Endothelial cell of umbilical vein (primary cell): ENCODE data around the gene SIX4. TPM values are rescaled to one million over a fixed set of nuclear protein-coding genes. Genes with fewer than 3 reads are reported as not detected.

Experiments used
- BruUV-seq: library from RNA; stranded (reverse); fragments of 400-500 nt; replicated peaks from 2 replicates; lab custom pipeline; 2021; lab: Mats Ljungman, UMichigan
- CTCF ChIA-PET: fragments of 300-600, 350-600 bp; sonication (Branson Sonifier 250); formaldehyde crosslinking; loops from one replicate; lab custom pipeline; 2021; ENCODE audit warnings: antibody characterized with exemption, inconsistent platforms; lab: Charles Lee
- POLR2A ChIA-PET: fragments of 300-600, 350-600 bp; sonication (Branson Sonifier 250); formaldehyde crosslinking; loops from one replicate; lab custom pipeline; 2021; ENCODE audit warnings: antibody characterized with exemption, inconsistent platforms; lab: Charles Lee
- DNase-seq: peaks from one replicate; pipeline ENCODE4 v3.0.0-alpha.2; 2011; ENCODE audit warnings: low read depth, low spot score
- FAIRE-seq: peaks from 2 replicates; lab custom pipeline; 2011; peaks lifted over from hg19 to GRCh38; lab: Jason Lieb, UNC
- H2AFZ ChIP-seq: 2 replicates; pipeline ENCODE4 v1.6.0; 2012; ENCODE audit warnings: low read depth, low read length, control low read depth, inconsistent platforms
- H3K27ac ChIP-seq: 2 replicates; pipeline ENCODE4 v1.5.1; 2011; ENCODE audit warnings: low read depth, mild to moderate bottlenecking, control low read depth, low read length, moderate library complexity; ENCODE audit not compliant: insufficient read depth
- H3K27me3 ChIP-seq, 2 experiments: 2 replicates each; pipeline versions ENCODE4 v1.6.0 to v1.6.1; 2011; ENCODE audit warnings: low read length in 2 of 2, mixed read lengths in 1 of 2; ENCODE audit not compliant: control insufficient read depth in 2 of 2, insufficient read depth in 2 of 2
- H3K36me3 ChIP-seq, 2 experiments: 2 replicates in 1 of 2; 3 replicates in 1 of 2; pipeline ENCODE4 v1.5.1; 2011; ENCODE audit warnings: low read length in 2 of 2, mild to moderate bottlenecking in 1 of 2, moderate library complexity in 1 of 2; ENCODE audit not compliant: control insufficient read depth in 2 of 2, insufficient read depth in 2 of 2; ENCODE audit errors: extremely low read depth in 1 of 2
- H3K4me1 ChIP-seq: 3 replicates; pipeline ENCODE4 v1.5.1; 2011; ENCODE audit warnings: mild to moderate bottlenecking, low read length; ENCODE audit not compliant: control insufficient read depth, insufficient read depth; ENCODE audit errors: extremely low read depth
- H3K4me2 ChIP-seq: 2 replicates; pipeline ENCODE4 v1.6.1; 2011; ENCODE audit warnings: low read length, control low read depth, mixed read lengths; ENCODE audit not compliant: insufficient read depth
- H3K4me3 ChIP-seq, 3 experiments: fragments of 200-600 bp in 1 of 3; sonication (generic), shearing (Covaris generic) in 1 of 3; replicated peaks in 1 of 3; 2 replicates each; pipeline ENCODE4 v1.5.1; 2011 to 2016; ENCODE audit warnings: control low read depth in 3 of 3, low read length in 3 of 3, mild to moderate bottlenecking in 2 of 3, inconsistent platforms in 1 of 3, low read depth in 1 of 3, moderate library complexity in 1 of 3; ENCODE audit not compliant: insufficient read depth in 1 of 3
- H3K79me2 ChIP-seq: 2 replicates; pipeline ENCODE4 v1.6.0; 2012; ENCODE audit warnings: low read length, inconsistent platforms; ENCODE audit not compliant: control insufficient read depth, insufficient read depth
- H3K9ac ChIP-seq: replicated peaks from 2 replicates; pipeline ENCODE3; 2011; ENCODE audit warnings: low read length, control low read depth; ENCODE audit not compliant: insufficient read depth; ENCODE audit errors: extremely low read depth
- H3K9me1 ChIP-seq: replicated peaks from 3 replicates; pipeline ENCODE4 v1.6.0; 2011; ENCODE audit warnings: mild to moderate bottlenecking, low read length; ENCODE audit not compliant: control insufficient read depth, insufficient read depth; ENCODE audit errors: extremely low read depth
- H3K9me3 ChIP-seq: replicated peaks from 2 replicates; pipeline ENCODE4 v1.5.1; 2012; ENCODE audit warnings: low read length, inconsistent platforms; ENCODE audit not compliant: control insufficient read depth, insufficient read depth
- H4K20me1 ChIP-seq: replicated peaks from 2 replicates; pipeline ENCODE3; 2011; ENCODE audit warnings: mild to moderate bottlenecking, low read length; ENCODE audit not compliant: control insufficient read depth, insufficient read depth; ENCODE audit errors: extremely low read depth
- EZH2 ChIP-seq: IDR thresholded peaks from 2 replicates; pipeline ENCODE4 v1.6.1; 2012; ENCODE audit warnings: borderline replicate concordance, low read depth, mild to moderate bottlenecking, moderate library complexity, low read length, inconsistent platforms; ENCODE audit not compliant: severe bottlenecking
- JUN ChIP-seq: IDR thresholded peaks from 2 replicates; pipeline ENCODE4 v1.6.1; 2011; ENCODE audit warnings: borderline replicate concordance, low read depth; ENCODE audit not compliant: insufficient read length, insufficient read depth
- dilution Hi-C: fragments of 300-500 bp; cut with MboI; formaldehyde crosslinking; loops from one replicate; pipeline ENCODE4 v1.15.0; 2019; ENCODE audit warnings: low sequenced_read_pairs; ENCODE audit not compliant: extremely low pct_ligation_motif_present
- intact Hi-C: fragments of 100-400 bp; cut with micrococcal nuclease; formaldehyde crosslinking; loops from one replicate; pipeline ENCODE4 v1.10.0; 2022
- polyA plus RNA-seq, 4 experiments: library from polyadenylated mRNA; depleted of rRNA in 3 of 4; stranded (reverse) in 3 of 4; unstranded in 1 of 4; fragments of >200 nt; gene quantifications; 2 replicates each; pipeline versions ENCODE4 v1.2.1 to v1.2.3, GENCODE V29; 2011 to 2012; ENCODE audit warnings: missing spikeins in 1 of 4
- total RNA-seq: library from RNA; stranded (reverse); gene quantifications from 2 replicates; pipeline ENCODE4 v1.2.3, GENCODE V29; 2021
- TF ChIP-seq, protein P1 (sequence below): IDR thresholded peaks from 2 replicates; pipeline ENCODE4 v1.6.1; 2011; ENCODE audit not compliant: insufficient read depth, insufficient read length

Gene SIX4
- total and polyA plus RNA-seq, 2 donors (not counting 3 experiments of a cell fraction or from before 2014, with no cell fraction given) = 1.8 to 4.7 TPM

DNA sequence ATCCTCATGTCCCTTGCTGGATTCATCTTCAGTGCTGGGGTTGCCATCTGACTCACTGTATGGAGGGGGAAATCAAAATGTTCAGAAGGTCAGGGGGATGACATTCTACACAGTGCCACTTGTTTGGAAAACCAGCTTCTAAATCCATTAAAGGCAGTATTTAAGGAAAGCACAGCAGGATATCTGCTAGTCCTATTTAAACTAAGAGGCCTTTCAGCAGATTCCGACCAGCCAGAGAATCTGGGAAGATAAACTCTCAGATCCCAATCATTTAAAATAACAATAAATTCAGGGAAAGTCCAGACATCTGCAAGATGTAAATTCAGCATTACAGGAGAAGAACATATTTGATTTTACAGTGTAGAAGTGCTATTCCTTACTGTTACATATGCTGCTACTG lies 3.8 kb downstream of the SIX4 start:
- Histone ChIP-seq H3K27ac (no peak overlapping the region), H3K4me1 (peaks cover 8% of the 10 kb centered on the region), H3K9ac (no peak overlapping the region), H3K79me2 (peaks cover 2% of the 10 kb centered on the region), H3K9me3 (no peaks in the 10 kb centered on the region), H3K27me3 (no peaks in the 10 kb centered on the region), H3K4me2 (no peak overlapping the region), H3K4me3 (no peak overlapping the region), H3K9me1 (no peaks in the 10 kb centered on the region), H3K36me3 (peaks cover 2 to 4% of the 10 kb centered on the region in 2 experiments), H4K20me1 (peaks cover 2% of the 10 kb centered on the region), H2AFZ (no peak overlapping the region)
- FAIRE-seq (no peak), DNase-seq (no peak)
- POLR2A ChIA-PET = interaction anchor here (0.6 kb wide), 1 partner anchor 95 kb away, joined by 4 read pairs; no protein-coding TSS in a partner anchor
- dilution Hi-C loops = no loop called here
- BruUV-seq = no TSS peak
- intact Hi-C loops = loop anchor here (5.0 kb wide), 1 partner anchor 473 kb away; the partner anchor contains the start of gene PPM1A
- CTCF ChIA-PET = interaction anchor here (1.0 kb wide), 1 partner anchor 533 kb away, joined by 3 read pairs; no protein-coding TSS in a partner anchor
- TF ChIP-seq JUN = no peak

DNA sequence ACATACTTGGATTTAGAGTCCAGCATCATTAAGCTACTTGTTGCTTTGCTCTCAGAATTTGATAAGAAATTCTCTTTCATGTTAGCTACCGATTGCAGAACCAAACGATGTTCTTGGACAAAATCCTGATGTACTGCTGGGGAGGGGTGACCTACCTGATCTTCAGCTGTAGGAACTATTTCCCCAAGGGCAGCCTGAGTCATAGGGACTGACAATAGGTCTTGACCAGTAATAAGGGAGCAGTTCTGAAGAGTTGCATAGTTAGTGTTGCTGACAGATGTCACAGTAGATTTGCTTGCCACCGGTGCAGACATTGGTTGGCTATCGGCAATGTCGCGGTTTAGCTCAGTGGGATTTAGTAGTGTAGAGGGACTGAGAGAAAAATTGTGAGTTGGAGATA lies 10.6 kb downstream of the SIX4 start:
- no peak for FAIRE-seq
- H2AFZ ChIP-seq = no peak overlapping the region
- no TSS peak for BruUV-seq
- no peaks in the 10 kb centered on the region for H3K9me1 ChIP-seq
- intact Hi-C loops (no loop called here), dilution Hi-C loops (no loop called here)
- H3K27me3 ChIP-seq = no peaks in the 10 kb centered on the region
- no peak overlapping the region for H3K4me2 ChIP-seq
- H3K9me3 ChIP-seq = no peaks in the 10 kb centered on the region
- H4K20me1 ChIP-seq = no peaks in the 10 kb centered on the region
- ChIA-PET POLR2A (no interaction called here), CTCF (interaction anchor here (0.6 to 1.6 kb wide), 3 partner anchors 9 to 57 kb away, joined by 3 to 4 read pairs (median 3); no protein-coding TSS in a partner anchor)
- no peak overlapping the region for H3K4me3 ChIP-seq
- H3K9ac ChIP-seq = no peak overlapping the region
- H3K27ac ChIP-seq = no peak overlapping the region
- H3K79me2 ChIP-seq = no peaks in the 10 kb centered on the region
- no peaks in the 10 kb centered on the region for H3K4me1 ChIP-seq
- H3K36me3 ChIP-seq = peaks cover 0 to 3% of the 10 kb centered on the region in 2 experiments
- TF ChIP-seq EZH2 = no peak
- TF ChIP-seq, protein P1, sequence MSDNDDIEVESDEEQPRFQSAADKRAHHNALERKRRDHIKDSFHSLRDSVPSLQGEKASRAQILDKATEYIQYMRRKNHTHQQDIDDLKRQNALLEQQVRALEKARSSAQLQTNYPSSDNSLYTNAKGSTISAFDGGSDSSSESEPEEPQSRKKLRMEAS = no peak
- DNase-seq = no peak
